ENCODE data around the gene TMEM247.

- TF ChIP-seq POLR2AphosphoS5 (IDR thresholded peaks at IDR 0.05) (no peak), CTCF (IDR thresholded peaks at IDR 0.05) (no peak), POLR2A (IDR thresholded peaks at IDR 0.05) (no peak), EP300 (IDR thresholded peaks at IDR 0.05) (no peak)
Observed at GRCh38 chr2:46505472-46505783, 26.1 kb downstream of the TMEM247 start.
